Stimulated activated CD4-positive, alpha-beta T cell treated with anti-CD3 and anti-CD28 coated beads, Interleukin-15, amount 100 ng/mL, for 1 hour (primary cell): ENCODE data around the gene ACTN3.
"Not testable (repeated sequence)": the region's sequence is repeated elsewhere in the genome, so short reads cannot be mapped to it uniquely, and the experiment has no call there.

Experiments
- DNase-seq, 2 donors: peaks; one replicate each; pipeline ENCODE4 v3.0.0-alpha.2; 2020; ENCODE audit warnings: low read depth in 1 of 2, low spot score in 1 of 2

ACTN3 gene

DNA sequence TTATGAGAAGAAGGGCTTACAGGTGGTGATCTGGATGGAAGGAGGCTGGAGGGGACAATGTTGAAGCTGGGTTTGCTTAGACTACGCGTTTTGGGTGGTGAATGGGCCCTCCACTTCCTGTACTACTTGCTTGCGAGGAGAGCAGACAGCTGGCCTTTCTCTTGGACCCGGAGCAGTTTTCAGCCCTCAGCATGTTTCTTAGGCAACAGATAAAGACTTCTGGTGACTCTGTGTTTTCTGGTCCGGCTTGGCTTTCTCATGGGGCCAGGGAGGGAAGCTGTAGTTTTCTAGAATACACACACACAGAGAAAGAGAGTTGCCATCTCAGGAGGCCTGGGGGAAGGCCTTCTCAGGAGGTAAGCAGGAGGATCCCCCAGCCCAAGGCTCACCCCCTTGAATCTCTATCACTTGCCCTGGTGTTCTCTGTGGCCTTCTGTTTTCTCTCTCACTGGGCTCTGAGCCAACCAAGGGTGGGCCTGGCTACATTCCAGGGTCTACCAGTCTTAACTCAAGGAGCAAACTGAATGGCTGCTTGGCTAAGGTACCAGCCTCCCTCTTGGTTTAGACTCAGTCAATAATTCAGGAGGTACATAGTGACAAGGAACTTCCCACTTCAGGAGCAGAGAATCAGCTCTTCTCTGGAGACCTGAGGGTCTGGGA, 48.7 kb downstream of the ACTN3 start:
- DNase-seq: no peak

DNA sequence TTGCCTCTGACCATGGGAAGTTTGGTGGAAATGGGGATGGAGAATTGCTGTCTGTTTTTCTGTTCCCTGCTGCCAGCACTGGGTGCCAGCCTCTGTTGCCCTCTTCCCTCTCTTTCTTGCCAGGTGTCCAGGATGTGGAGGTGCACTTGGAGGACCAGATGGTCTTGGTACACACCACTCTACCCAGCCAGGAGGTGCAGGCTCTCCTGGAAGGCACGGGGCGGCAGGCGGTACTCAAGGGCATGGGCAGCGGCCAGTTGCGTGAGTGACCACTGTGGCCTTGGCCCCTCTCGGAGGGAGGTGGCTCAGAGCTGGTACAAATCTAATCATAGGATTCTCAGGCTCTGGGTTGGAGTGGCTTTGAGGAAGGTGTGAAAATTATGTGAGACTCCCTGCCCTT, 52.3 kb downstream of the ACTN3 start:
- DNase-seq: no peak

DNA sequence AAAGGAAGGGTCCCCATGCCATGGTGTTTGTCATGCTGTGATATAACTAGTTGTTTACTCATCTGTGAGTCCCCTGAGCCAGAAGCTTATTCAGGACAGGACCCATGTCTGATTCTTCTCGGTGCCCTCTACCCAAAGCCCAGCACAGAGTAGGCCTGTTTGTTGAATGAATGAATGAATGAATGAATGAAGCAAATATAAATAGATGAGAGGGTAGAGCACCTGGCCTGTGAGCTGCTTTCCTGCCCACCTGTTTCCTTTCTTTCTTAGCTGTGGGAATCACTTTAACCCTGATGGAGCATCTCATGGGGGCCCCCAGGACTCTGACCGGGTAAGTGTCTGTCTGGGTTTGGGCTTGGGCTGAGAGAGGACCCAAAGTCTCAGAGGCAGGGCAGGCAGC, 53.5 kb downstream of the ACTN3 start:
- no peak for DNase-seq

DNA sequence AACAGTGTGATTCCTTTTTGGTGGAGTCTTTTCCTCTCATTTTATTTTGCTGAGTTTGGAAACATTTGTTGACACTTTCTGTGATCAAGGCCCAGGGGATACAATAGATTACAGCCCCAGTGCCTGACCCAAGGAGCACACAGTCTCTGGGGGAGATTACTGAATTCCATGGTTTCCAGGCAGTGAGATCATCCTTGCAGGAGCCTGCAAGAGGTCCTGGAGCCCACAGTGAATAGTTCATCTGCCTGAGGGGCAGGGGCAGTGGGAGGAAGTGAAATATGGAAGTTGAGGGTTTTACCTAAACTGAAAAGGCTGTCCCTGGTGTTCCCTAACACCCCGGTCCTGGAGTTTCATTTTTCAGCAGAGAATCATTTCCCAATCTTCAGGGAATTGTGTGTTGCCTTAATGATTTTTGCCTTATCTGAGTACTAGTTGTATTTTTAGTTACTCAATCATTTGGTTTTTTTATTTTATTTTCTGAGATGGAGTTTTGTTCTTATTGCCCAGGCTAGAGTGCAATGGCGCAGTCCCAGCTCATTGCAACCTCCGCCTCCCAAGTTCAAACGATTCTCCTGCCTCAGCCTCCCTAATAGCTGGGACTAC, 54.0 kb downstream of the ACTN3 start:
- DNase-seq: no peak

DNA sequence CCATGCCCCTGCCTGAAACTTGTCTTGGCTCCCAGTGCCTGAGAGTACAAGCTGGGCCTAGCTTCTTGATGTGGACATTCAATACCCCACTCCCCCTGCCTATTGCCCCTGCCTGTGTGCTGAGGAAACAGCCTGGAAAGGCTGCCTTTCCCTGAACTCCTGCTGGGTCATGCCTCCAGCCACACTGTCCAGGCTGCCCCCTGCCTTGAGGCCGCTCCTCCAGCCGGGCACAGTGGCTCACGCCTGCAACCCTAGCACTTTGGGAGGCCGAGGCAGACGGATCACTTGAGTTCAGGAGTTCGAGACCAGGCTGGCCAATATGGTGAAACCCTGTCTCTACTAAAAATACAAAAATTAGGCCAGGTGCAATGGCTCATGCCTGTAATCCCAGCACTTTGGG, 56.4 kb downstream of the ACTN3 start:
- no peak for DNase-seq

DNA sequence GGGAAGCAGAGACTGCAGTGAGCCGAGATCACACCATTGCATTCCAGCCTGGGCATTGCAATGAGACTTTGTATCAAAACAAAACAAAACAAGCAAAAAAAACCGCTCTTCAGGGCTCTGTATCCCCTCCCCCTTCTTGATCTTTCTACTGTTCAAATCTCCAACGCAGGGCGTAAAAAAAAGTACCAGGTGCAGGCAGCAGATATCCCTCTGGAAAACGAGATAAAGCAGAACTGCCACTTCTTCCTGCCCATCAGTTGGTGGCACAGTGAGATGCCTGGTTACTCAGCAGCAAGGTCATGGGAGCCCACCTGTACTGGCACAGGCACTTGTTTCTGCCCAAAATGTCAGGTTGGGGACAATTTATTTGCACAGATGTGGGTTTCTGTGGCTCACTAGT, 57.5 kb downstream of the ACTN3 start:
- DNase-seq: no peak

DNA sequence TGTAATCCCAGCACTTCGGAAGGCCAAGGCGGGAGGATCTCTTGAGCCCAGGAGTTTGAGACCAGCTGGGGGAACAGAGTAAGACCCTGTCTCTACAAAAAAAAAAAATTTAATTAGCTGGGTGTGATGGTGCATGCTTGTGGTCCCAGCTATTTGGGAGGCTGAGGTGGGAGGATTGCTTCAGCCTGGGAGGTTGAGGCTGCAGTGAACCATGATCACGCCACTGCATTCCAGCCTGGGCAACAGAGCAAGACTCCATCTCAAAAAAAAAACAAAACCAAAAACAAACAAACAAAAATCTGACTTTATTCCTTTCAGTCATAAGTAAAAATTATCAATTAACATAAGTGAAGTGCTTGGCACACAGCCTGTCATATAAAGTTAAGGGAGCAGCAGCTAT, 59.9 kb downstream of the ACTN3 start:
- not testable (repeated sequence) for DNase-seq

DNA sequence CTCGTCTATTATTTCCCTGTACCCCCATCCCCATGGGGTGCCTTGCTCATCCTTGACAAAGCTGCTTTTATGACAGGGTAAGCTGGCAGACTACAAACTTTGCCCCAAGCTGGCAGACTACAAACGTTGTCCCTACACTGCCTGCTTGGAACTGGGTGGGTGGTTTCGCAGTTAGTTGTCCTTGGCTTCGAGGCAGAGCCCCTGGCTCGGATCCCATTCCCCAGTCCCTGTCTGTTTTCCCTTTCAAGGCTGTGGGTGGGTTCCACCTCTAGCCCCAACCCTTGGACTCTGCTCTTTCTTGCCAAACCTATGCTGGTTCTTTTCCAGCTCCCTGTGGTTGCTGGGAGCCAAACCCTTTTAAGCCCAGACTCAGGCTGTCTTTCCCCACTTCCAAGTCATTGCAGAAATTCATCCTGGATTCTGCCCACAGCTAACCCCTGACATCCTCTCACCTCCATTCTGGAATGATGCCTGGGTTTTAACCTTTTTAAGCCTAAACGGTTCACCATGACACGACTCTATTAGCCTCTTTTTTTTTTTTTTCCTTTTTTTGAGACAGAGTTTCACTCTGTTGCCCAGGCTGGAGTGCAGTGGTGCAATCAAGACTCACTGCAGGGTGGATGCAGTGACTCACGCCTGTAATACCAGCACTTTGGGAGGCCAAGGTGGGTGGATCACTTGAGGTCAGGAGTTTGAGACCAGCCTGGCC, 60.6 kb downstream of the ACTN3 start:
- no peak for DNase-seq

DNA sequence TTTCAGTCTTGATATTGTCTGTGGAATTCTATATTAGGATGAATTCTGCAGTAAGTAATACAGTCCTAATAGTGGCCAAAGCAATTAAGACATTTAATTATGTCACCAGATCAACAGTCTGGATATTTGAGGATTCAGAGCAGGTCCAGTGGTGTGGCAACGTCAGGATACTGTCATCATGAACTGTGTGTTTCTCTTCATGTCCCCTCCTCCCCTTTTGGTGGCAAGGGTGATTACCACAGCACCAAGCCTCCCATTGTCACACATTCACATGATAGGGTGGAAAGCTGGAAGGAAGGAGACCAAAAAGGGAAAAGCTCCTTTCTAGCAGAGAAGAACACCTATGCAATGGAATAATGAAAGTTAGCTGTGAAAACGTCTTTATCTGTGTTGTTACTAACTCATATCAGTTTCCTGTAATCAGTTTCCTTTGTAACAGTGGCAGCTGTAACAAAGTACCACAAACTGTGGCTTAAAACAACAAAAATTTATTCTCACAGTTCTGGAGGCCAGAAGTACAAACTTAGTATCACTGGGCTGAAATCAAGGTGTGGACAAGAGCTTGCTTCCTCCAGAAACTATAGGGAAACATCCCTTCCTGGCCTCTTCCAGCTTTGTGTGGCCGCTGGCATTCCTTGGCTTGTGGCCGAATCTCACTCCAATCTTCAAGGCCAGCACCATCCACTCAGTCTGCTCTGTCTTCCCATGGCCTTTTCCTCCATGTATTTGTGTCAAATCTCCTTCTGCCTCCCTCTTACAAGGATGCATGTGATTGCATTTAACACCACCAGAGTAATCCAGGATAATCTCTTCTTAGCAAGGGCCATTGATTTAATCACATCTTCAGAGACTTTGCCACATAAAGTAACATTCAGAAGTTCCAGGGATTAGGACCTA, 63.3 kb downstream of the ACTN3 start:
- no peak for DNase-seq

DNA sequence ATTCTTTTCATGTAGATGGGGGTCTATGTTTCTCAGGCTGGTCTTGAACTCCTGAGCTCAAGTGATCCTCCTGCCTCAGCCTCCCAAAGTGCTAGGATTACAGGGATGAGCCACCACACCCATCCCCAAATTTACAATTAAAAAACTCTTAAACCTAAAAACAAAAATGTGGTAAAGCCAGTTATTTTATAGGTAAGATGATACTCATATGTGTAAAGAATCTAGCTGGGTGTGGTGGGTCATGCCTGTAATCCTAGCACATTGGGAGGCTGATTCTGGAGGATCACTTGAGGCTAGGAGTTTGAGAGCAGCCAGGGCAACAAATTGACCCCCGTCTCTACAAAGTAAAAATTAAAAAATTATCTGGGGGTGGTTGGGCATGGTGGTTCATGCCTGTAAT, 65.8 kb downstream of the ACTN3 start:
- no peak for DNase-seq
